HepG2 (cell line): ENCODE measurements around the gene MASP1. TPM values are rescaled to one million over a fixed set of nuclear protein-coding genes. Genes with fewer than 3 reads are reported as not detected.
A peak's percentile ranks its signal among the peaks of the same experiment; 100 is the strongest.

Experiments
- ATAD3A ChIP-seq: sonication (generic); formaldehyde crosslinking; IDR thresholded peaks from 2 replicates; pipeline ENCODE4 v1.4.0; 2020; ENCODE audit warnings: missing genetic modification reagents
- CBFB ChIP-seq: sonication (generic); formaldehyde crosslinking; IDR thresholded peaks from 2 replicates; pipeline ENCODE4 v1.4.0; 2020; ENCODE audit warnings: missing genetic modification reagents
- CHCHD3 ChIP-seq: sonication (generic); formaldehyde crosslinking; IDR thresholded peaks from 2 replicates; pipeline ENCODE4 v1.8.0; 2022; ENCODE audit warnings: mild to moderate bottlenecking, missing genetic modification reagents, moderate library complexity
- EP300 ChIP-seq, 3 experiments: sonication (generic) in 1 of 3; formaldehyde crosslinking in 1 of 3; IDR thresholded peaks; 2 replicates each; pipeline versions ENCODE4 v1.5.1 to v1.6.1; 2011 to 2020; ENCODE audit warnings: low read depth in 2 of 3, low read length in 2 of 3, borderline replicate concordance in 1 of 3, improper control_type of control experiment in 1 of 3, mild to moderate bottlenecking in 1 of 3, missing genetic modification reagents in 1 of 3, moderate library complexity in 1 of 3
- GATA4 ChIP-seq: sonication (generic); IDR thresholded peaks from 2 replicates; pipeline ENCODE4 v1.6.1; 2016; ENCODE audit warnings: antibody characterized with exemption, low read depth, borderline replicate concordance
- KDM5A ChIP-seq: fragments of 200-600 bp; sonication (generic); IDR thresholded peaks from 2 replicates; pipeline ENCODE4 v1.7.0; 2018; ENCODE audit warnings: antibody characterized with exemption, mild to moderate bottlenecking, low read length, borderline replicate concordance
- KLF15 ChIP-seq: sonication (generic); formaldehyde crosslinking; IDR thresholded peaks from 2 replicates; pipeline ENCODE4 v1.8.1; 2023; ENCODE audit warnings: borderline replicate concordance, mild to moderate bottlenecking, inconsistent platforms, missing genetic modification reagents, mixed read lengths
- KMT2B ChIP-seq: IDR thresholded peaks from 2 replicates; pipeline ENCODE4 v1.6.1; 2016; ENCODE audit warnings: missing genetic modification reagents, missing compliant biosample characterization
- NFIC ChIP-seq: IDR thresholded peaks from 2 replicates; pipeline ENCODE4 v1.6.1; 2012; ENCODE audit warnings: mild to moderate bottlenecking, low read length, inconsistent platforms
- SRSF1 ChIP-seq: fragments of 200-400 bp; formaldehyde crosslinking; optimal IDR thresholded peaks from 2 replicates; pipeline ENCODE3; 2017; ENCODE audit warnings: mild to moderate bottlenecking, low read depth, low read length, moderate library complexity
- polyA plus RNA-seq, 8 experiments: library from polyadenylated mRNA; depleted of rRNA in 3 of 8; stranded (reverse) in 7 of 8; unstranded in 1 of 8; fragments of >200 nt; fragmentation: Illumina TruSeq in 4 of 8; extraction: Trizol in 4 of 8; gene quantifications; 2 replicates each; pipeline versions ENCODE4 v1.2.1 to v1.2.3, GENCODE V29; 2011 to 2016; ENCODE audit warnings: low read depth in 4 of 8, missing spikeins in 1 of 8, mixed read lengths in 1 of 8; ENCODE audit not compliant: insufficient read depth in 1 of 8
- total RNA-seq, 5 experiments: library from RNA; depleted of rRNA; stranded (reverse); fragments of >200 nt; fragmentation: Illumina TruSeq; extraction: Trizol; gene quantifications; 2 replicates each; pipeline ENCODE4 v1.2.3, GENCODE V29; 2016; ENCODE audit warnings: low read depth in 1 of 5
- TF ChIP-seq, protein P1 (sequence below): IDR thresholded peaks from 2 replicates; pipeline ENCODE4 v1.4.0; 2020; ENCODE audit warnings: mild to moderate bottlenecking, missing genetic modification reagents
- TF ChIP-seq, protein P2 (sequence below): sonication (generic); formaldehyde crosslinking; IDR thresholded peaks from 2 replicates; pipeline ENCODE4 v1.5.1; 2020; ENCODE audit warnings: mild to moderate bottlenecking, missing genetic modification reagents, borderline replicate concordance
- TF ChIP-seq, protein P3 (sequence below): sonication (generic); formaldehyde crosslinking; conservative IDR thresholded peaks from 2 replicates; pipeline ENCODE4 v1.4.0; 2020; ENCODE audit warnings: mild to moderate bottlenecking, missing genetic modification reagents, moderate library complexity
- TF ChIP-seq, protein P4 (sequence below): sonication (generic); formaldehyde crosslinking; IDR thresholded peaks from 2 replicates; pipeline ENCODE4 v1.4.0; 2020; ENCODE audit warnings: missing genetic modification reagents

The MASP1 gene
- total and polyA plus RNA-seq, 2 of the 13 experiments (the other 11 are each of a cell fraction or from before 2014, with no cell fraction given): 10.8 to 56.0 TPM

DNA sequence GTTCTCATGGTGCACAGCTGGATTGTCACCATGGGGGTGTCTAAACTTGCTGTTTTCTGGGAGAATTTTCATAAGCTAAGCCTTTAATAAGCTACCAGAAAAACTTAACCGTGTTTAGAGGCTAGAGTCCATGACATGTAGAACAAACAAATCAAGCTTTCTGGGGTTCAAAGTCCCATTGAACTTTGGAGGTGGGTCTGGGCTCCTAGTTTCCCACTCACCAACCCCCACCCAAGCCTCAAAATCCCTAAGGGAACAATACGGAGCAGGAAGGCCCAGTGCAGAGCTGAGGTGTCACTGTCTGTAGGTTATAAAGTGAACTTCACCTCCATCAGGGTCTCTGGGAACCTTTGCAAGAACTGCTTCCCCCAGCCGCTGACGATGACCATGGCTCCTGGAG is 68.7 kb downstream of the MASP1 start (continued):
- TF ChIP-seq KDM5A (no peak), SRSF1 (no peak), KMT2B (CRISPR knock-in tag) (no peak), NFIC (peak; percentile 28; the same call in 1 of the 2 replicates), EP300 (IDR thresholded peaks at IDR 0.05; ENCODE audit: low read depth in 2 of 2, low read length in 2 of 2) (peak in 1 of 2 experiments; percentile 26; a peak in 1 of 4 replicates), EP300 (CRISPR knock-in tag; IDR thresholded peaks at IDR 0.05; ENCODE audit: borderline replicate concordance) (no peak), KLF15 (CRISPR knock-in tag) (no peak), CBFB (no peak), GATA4 (no peak), ATAD3A (CRISPR knock-in tag) (no peak), CHCHD3 (CRISPR knock-in tag) (no peak)
- TF ChIP-seq, protein P1, sequence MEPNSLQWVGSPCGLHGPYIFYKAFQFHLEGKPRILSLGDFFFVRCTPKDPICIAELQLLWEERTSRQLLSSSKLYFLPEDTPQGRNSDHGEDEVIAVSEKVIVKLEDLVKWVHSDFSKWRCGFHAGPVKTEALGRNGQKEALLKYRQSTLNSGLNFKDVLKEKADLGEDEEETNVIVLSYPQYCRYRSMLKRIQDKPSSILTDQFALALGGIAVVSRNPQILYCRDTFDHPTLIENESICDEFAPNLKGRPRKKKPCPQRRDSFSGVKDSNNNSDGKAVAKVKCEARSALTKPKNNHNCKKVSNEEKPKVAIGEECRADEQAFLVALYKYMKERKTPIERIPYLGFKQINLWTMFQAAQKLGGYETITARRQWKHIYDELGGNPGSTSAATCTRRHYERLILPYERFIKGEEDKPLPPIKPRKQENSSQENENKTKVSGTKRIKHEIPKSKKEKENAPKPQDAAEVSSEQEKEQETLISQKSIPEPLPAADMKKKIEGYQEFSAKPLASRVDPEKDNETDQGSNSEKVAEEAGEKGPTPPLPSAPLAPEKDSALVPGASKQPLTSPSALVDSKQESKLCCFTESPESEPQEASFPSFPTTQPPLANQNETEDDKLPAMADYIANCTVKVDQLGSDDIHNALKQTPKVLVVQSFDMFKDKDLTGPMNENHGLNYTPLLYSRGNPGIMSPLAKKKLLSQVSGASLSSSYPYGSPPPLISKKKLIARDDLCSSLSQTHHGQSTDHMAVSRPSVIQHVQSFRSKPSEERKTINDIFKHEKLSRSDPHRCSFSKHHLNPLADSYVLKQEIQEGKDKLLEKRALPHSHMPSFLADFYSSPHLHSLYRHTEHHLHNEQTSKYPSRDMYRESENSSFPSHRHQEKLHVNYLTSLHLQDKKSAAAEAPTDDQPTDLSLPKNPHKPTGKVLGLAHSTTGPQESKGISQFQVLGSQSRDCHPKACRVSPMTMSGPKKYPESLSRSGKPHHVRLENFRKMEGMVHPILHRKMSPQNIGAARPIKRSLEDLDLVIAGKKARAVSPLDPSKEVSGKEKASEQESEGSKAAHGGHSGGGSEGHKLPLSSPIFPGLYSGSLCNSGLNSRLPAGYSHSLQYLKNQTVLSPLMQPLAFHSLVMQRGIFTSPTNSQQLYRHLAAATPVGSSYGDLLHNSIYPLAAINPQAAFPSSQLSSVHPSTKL (CRISPR knock-in tag): peak; percentile 31; the same call in 1 of the 2 replicates
- TF ChIP-seq, protein P2, sequence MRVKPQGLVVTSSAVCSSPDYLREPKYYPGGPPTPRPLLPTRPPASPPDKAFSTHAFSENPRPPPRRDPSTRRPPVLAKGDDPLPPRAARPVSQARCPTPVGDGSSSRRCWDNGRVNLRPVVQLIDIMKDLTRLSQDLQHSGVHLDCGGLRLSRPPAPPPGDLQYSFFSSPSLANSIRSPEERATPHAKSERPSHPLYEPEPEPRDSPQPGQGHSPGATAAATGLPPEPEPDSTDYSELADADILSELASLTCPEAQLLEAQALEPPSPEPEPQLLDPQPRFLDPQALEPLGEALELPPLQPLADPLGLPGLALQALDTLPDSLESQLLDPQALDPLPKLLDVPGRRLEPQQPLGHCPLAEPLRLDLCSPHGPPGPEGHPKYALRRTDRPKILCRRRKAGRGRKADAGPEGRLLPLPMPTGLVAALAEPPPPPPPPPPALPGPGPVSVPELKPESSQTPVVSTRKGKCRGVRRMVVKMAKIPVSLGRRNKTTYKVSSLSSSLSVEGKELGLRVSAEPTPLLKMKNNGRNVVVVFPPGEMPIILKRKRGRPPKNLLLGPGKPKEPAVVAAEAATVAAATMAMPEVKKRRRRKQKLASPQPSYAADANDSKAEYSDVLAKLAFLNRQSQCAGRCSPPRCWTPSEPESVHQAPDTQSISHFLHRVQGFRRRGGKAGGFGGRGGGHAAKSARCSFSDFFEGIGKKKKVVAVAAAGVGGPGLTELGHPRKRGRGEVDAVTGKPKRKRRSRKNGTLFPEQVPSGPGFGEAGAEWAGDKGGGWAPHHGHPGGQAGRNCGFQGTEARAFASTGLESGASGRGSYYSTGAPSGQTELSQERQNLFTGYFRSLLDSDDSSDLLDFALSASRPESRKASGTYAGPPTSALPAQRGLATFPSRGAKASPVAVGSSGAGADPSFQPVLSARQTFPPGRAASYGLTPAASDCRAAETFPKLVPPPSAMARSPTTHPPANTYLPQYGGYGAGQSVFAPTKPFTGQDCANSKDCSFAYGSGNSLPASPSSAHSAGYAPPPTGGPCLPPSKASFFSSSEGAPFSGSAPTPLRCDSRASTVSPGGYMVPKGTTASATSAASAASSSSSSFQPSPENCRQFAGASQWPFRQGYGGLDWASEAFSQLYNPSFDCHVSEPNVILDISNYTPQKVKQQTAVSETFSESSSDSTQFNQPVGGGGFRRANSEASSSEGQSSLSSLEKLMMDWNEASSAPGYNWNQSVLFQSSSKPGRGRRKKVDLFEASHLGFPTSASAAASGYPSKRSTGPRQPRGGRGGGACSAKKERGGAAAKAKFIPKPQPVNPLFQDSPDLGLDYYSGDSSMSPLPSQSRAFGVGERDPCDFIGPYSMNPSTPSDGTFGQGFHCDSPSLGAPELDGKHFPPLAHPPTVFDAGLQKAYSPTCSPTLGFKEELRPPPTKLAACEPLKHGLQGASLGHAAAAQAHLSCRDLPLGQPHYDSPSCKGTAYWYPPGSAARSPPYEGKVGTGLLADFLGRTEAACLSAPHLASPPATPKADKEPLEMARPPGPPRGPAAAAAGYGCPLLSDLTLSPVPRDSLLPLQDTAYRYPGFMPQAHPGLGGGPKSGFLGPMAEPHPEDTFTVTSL (CRISPR knock-in tag): peak; percentile 55; the same call in 1 of the 2 replicates
- TF ChIP-seq, protein P3, sequence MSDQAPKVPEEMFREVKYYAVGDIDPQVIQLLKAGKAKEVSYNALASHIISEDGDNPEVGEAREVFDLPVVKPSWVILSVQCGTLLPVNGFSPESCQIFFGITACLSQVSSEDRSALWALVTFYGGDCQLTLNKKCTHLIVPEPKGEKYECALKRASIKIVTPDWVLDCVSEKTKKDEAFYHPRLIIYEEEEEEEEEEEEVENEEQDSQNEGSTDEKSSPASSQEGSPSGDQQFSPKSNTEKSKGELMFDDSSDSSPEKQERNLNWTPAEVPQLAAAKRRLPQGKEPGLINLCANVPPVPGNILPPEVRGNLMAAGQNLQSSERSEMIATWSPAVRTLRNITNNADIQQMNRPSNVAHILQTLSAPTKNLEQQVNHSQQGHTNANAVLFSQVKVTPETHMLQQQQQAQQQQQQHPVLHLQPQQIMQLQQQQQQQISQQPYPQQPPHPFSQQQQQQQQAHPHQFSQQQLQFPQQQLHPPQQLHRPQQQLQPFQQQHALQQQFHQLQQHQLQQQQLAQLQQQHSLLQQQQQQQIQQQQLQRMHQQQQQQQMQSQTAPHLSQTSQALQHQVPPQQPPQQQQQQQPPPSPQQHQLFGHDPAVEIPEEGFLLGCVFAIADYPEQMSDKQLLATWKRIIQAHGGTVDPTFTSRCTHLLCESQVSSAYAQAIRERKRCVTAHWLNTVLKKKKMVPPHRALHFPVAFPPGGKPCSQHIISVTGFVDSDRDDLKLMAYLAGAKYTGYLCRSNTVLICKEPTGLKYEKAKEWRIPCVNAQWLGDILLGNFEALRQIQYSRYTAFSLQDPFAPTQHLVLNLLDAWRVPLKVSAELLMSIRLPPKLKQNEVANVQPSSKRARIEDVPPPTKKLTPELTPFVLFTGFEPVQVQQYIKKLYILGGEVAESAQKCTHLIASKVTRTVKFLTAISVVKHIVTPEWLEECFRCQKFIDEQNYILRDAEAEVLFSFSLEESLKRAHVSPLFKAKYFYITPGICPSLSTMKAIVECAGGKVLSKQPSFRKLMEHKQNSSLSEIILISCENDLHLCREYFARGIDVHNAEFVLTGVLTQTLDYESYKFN: peak; percentile 81
- TF ChIP-seq, protein P4, sequence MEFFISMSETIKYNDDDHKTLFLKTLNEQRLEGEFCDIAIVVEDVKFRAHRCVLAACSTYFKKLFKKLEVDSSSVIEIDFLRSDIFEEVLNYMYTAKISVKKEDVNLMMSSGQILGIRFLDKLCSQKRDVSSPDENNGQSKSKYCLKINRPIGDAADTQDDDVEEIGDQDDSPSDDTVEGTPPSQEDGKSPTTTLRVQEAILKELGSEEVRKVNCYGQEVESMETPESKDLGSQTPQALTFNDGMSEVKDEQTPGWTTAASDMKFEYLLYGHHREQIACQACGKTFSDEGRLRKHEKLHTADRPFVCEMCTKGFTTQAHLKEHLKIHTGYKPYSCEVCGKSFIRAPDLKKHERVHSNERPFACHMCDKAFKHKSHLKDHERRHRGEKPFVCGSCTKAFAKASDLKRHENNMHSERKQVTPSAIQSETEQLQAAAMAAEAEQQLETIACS (CRISPR knock-in tag): no peak
